Small intestine (tissue), 4 donors: ENCODE data around the gene HSPA4L. TPM values are rescaled to one million over a fixed set of nuclear protein-coding genes. Genes with fewer than 3 reads are reported as not detected.

ENCODE experiments used
- polyA plus RNA-seq, 4 donors: library from polyadenylated mRNA; stranded (reverse) in 3 of 4; unstranded in 1 of 4; fragments of 200-250 nt in 3 of 4; fragments of 120-200 nt in 1 of 4; gene quantifications; one replicate each; pipeline versions ENCODE4 v1.2.1 to v1.2.3, GENCODE V29; 2013
- donor health status: healthy with polysubstance abuse.
- donor health status: Bipolar disorder and iron deficiency.
- donor health status: healthy.

HSPA4L gene
- polyA plus RNA-seq, 4 donors: 0.54 to 1.6 (median 1.00) TPM

Other genes starting within 250 kb of the HSPA4L start
- gene INTU, start 149.4 kb upstream of the HSPA4L start, polyA plus RNA-seq: 1 to 10 TPM in 2 of 4 donors, under 1 TPM in 2; under 0.01 to 6.3 (median 0.92) TPM
- not detected for gene SLC25A31, start 51.9 kb upstream of the HSPA4L start, polyA plus RNA-seq
- gene PLK4, start 98.6 kb downstream of the HSPA4L start, polyA plus RNA-seq: 1 to 10 TPM; 1.1 to 9.5 (median 5.0) TPM
- gene MFSD8, start 182.9 kb downstream of the HSPA4L start, polyA plus RNA-seq: 10 to 100 TPM in 3 of 4 donors, 1 to 10 TPM in 1; 9.9 to 31.4 (median 15.7) TPM
- gene ABHD18, start 183.1 kb downstream of the HSPA4L start, polyA plus RNA-seq: 10 to 100 TPM in 2 of 4 donors, 1 to 10 TPM in 2; 5.8 to 17.4 (median 10.0) TPM